NCI-H748 treated with DMSO at 0.1 percent for 48 hours (cell line): Measurements from ENCODE around the gene ZYG11A.
A peak's percentile ranks its signal among the peaks of the same experiment; 100 is the strongest.
"Not testable (repeated sequence)": the region's sequence is repeated elsewhere in the genome, so short reads cannot be mapped to it uniquely, and the experiment has no call there.

Experiments used
- DNase-seq: peaks from one replicate; lab custom pipeline; 2025; lab: John Stamatoyannopoulos, UW

Gene ZYG11A

DNA sequence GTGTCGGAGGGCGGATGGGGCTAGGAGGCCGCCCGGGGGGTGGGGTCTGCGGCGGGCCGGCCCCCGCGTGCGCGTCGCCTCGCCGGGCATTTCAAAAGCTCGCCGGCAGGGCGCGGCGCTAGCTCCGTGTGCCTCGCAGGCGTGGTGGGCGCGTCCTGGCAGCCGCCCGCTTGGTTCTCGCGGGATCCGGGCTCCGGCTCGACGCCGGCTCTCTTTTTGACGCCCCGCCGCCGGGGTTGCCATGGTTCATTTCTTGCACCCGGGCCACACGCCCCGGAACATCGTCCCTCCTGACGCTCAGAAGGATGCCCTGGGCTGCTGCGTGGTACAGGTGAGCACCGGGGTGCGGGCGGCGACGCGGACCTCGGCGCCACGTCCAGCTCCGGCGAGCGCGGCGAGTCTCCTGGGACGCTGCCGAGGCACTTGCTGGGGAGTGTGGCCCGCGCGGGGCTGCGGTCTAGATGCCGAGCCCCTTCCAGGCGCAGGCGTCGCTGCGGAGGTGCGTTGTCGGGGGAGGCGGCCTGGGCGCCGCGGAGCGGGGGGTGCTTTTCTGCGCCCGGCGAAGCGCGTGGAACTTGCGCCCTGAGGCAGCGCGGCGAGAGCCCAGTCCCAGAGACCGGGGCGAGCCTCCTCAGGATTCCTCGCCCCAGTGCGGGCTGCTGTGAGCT, at the start of gene ZYG11A:
Gene ZYG11A, plus strand, starts transcription at position 118 of the 668 bp plus-strand sequence. Its CDS starts 124 bp downstream, at position 242.
- DNase-seq = peak; percentile 53

GRCh38 chr1:52793717-52794116, 48.8 kb upstream of the ZYG11A start:
- not testable (repeated sequence) for DNase-seq

DNA sequence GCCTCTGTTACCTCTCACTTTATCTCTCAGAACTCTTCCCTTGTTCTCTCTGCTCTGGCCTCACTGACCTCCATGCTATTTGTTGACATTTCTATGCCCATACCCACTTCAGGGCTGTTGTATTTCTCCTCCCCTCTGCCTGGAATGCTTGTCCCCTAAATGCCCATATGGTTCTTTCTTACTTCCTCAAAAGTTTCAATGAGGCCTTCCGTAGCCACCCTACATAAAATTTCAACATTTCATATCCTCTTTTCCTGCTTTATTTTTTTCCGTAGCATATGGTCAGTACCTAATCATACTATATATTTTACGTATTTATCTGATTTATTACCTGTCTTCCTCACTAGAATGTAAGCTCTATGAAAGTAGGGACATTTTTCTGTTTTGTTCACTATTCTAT, 47.1 kb upstream of the ZYG11A start:
- DNase-seq = no peak

DNA sequence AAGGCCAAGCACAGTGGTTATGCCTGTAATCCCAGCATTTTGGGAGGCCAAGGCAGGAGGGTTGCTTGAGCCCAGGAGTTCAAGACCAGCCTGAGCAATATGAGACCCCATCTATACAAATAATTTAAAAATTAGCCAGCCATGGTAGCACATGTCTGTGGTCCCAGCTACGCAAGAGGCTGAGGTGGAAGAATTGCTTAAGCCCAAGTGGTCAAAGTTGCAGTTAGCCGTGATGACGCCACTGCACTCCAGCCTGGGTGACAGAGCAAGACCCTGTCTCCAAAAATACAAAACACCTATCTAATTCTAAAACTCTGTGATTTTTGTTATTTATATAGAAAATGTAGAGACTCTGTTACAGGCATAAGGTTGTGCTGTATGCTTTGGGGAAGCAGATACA, 44.2 kb upstream of the ZYG11A start:
- no peak for DNase-seq

GRCh38 chr1:52801011-52801410, 41.5 kb upstream of the ZYG11A start:
- no peak for DNase-seq

GRCh38 chr1:52804083-52804482, 38.5 kb upstream of the ZYG11A start:
- not testable (repeated sequence) for DNase-seq

DNA sequence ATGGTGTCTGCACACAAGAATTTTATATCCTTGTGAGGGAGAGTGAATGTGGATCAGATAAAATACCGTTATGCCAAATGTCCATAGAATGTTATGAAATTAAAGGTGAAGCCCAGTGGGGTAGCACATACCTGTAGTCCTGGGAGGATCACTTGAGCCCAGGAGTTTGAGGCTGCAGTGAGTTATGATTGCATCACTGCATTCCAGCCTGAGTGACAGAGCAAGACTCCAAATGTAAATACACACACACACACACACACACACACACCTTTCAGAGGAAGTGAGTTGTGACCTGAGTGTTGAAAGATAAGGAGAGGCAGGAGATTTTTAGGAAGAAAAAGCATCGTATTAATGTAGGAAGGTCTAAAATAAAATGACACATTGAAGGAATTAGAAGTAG, 28.1 kb upstream of the ZYG11A start:
- no peak for DNase-seq

DNA sequence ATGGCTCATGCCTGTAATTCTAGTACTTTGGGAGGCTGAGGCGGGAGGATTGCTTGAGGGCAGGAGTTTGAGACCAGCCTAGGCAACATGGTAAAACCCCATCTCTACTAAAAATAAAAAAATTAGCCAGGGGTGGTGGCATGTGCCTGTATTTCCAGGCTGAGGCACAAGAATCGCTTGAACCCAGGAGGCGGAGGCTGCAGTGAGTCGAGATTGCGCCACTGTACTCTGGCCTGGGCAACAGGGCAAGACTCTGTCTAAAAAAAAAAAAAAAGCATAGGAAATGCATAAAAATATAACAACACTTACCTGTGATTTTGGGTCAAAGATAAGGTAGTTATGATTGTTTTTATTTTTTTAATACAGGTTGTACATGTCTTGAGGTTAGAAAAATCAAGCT, 21.7 kb upstream of the ZYG11A start:
- not testable (repeated sequence) for DNase-seq

GRCh38 chr1:52825868-52826267, 16.7 kb upstream of the ZYG11A start:
- peak; percentile 5 for DNase-seq

GRCh38 chr1:52834798-52835197, 7.8 kb upstream of the ZYG11A start:
- DNase-seq = no peak

DNA sequence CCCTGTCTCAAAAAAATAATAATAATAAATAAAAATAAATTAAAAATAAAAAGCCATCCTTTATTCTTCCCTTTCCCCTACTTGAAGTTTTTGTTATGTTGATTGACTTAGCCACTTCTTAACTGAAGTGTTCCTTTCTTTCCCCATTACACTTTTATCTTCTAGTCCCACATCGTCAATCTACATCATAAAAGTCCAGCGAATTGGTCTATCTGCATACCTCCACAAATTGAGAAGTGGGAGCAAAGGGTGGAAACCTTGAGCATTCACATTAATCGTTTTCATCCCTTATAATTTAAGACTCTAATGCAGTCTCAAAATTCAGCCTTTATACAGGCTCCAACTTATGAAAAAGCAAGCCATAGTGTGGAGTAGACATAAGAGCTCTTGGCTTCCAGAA, 6.5 kb upstream of the ZYG11A start:
- DNase-seq = no peak

- DNase-seq = not testable (repeated sequence)
These were observed 3.4 kb upstream of the ZYG11A start for GRCh38 chr1:52839175-52839574.

- not testable (repeated sequence) for DNase-seq
These were observed 2.6 kb downstream of the ZYG11A start for GRCh38 chr1:52845119-52845518.

DNA sequence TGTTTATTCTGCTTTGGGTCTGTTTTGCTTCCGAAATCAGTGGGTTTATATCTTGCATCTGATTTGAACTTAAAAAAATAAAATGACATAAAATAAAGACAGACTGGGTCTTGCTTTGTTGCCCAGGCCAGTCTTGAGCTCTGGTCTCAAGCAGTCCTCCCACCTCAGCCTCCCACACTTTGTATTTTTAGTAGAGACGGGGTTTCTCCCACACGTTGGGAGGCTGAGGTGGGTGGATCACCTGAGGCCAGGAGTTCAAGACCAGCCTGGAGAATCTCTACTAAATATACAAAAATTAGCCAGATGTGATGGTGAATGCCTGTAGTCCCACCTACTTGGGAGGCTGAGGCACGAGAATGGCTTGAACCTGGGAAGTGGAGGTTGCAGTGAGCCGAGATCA, 5.9 kb downstream of the ZYG11A start:
- DNase-seq = no peak

DNA sequence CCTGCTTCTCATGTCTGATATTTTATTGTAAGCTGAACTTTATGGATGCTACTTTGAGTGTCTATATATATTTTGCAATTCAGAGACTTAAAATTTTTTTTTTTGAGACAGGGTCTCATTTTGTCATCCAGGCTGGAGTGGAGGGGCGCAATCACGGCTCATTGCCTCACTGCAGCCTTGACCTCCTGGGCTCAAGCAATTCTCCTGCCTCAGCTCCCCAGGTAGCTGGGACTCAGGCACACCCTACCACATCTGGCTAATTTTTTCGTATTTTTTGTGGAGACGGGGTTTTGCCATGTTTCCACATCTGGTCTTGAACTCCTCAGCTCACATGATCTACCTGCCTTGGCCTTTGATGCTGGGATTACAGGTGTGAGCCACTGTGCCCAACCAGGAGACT, 8.4 kb downstream of the ZYG11A start:
- DNase-seq = no peak

- DNase-seq = no peak
These were observed 10.3 kb downstream of the ZYG11A start for GRCh38 chr1:52852854-52853253.

DNA sequence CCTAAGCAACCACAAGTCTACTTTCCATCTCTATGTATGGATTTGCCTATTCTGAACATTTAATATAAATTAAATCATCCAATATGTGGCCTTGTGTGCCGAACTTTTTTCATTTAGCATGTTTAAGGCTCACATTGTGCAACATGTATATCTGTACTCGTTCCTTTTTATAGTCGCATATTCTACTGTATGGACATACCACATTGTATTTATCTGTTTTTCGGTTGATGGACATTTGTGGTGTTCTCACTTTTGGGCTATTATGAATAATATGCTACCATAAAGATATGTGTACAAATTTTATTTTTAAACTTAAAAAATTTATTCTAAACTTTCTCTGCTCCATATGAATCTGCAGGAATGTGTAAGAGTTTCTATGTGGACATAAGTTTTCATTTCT, 13.0 kb downstream of the ZYG11A start:
- DNase-seq = no peak

- no peak for DNase-seq
These were observed 13.5 kb downstream of the ZYG11A start for GRCh38 chr1:52856026-52856425.

DNA sequence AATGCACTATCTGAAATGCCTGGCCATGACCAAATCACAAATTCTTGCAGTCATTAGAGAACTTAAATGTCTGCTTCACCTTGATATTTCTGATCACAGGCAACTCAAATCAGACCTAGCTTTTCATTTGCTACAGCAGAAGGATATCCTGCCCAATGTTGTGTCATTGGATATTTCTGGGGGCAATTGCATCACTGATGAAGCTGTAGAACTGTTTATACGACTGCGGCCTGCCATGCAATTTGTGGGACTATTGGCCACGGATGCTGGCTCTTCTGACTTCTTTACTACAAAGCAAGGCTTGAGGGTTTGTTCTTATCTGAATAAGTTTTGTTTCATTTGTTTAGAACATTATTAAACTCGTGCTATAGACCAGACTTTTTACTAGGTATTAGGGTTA, 14.9 kb downstream of the ZYG11A start:
- no peak for DNase-seq

- DNase-seq = no peak
These were observed 20.3 kb downstream of the ZYG11A start for GRCh38 chr1:52862666-52863458.

DNA sequence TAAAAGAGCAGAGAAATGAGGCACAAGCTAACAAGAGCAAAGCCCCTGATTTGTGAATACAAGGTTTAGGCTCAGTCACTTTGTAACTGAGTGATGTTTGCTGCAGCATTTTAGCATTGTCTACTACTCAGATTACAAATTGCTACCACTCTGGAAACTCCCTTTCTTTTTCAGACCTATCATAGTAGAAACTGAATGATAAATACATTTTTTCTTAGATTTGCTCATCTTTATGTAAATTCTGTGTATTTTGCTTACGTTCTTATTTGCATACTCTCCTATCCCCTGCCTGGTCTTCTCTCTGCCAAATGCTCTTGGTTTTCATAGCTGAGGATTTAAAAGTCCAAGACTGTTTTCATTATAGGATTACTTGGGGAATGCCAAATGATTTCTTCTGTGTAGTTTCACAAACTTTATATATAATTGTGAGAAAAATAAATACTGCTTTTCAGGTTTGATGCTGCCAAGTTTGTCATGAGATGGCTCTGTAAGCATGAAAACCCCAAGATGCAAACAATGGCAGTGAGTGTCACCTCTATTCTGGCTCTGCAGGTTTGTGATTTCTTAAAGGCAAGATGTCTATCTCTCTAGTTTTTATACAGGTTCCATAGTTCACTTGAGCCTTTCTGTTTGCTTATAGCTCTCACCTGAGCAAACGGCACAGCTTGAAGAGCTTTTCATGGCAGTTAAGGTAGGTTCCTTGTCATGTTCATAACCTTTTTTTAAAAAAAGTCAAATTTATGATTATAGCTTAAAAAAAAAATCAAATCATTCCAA, 24.7 kb downstream of the ZYG11A start:
- DNase-seq = no peak

DNA sequence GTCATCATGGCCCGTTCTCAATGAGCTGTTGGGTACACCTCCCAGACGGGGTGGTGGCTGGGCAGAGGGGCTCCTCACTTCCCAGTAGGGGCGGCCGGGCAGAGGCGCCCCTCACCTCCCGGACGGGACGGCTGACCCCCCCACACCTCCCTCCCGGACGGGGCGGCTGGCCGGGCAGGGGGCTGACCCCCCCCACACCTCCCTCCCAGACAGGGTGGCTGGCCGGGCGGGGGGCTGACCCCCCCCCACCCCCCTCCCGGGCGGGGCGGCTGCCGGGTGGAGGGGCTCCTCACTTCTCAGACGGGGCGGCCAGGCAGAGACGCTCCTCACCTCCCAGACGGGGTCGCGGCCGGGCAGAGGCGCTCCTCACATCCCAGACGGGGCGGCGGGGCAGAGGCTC, 27.2 kb downstream of the ZYG11A start:
- DNase-seq = not testable (repeated sequence)

- no peak for DNase-seq
These were observed 34.3 kb downstream of the ZYG11A start for GRCh38 chr1:52876843-52877242.
